Fibroblast of mammary gland (primary cell): ENCODE results near the gene SETD5.

Source experiments
- DNase-seq: peaks from one replicate; pipeline ENCODE4 v3.0.0-alpha.2; 2010; ENCODE audit warnings: low read depth
- H3K4me3 ChIP-seq: 2 replicates; pipeline ENCODE4 v1.5.1; 2011; ENCODE audit warnings: low read depth, mild to moderate bottlenecking, low read length, moderate library complexity; ENCODE audit not compliant: control insufficient read depth
- CTCF ChIP-seq: conservative IDR thresholded peaks from 2 replicates; pipeline ENCODE4 v1.5.1; 2011; ENCODE audit warnings: low read depth, low read length, inconsistent platforms; ENCODE audit not compliant: control insufficient read depth, insufficient read depth

The SETD5 gene

DNA sequence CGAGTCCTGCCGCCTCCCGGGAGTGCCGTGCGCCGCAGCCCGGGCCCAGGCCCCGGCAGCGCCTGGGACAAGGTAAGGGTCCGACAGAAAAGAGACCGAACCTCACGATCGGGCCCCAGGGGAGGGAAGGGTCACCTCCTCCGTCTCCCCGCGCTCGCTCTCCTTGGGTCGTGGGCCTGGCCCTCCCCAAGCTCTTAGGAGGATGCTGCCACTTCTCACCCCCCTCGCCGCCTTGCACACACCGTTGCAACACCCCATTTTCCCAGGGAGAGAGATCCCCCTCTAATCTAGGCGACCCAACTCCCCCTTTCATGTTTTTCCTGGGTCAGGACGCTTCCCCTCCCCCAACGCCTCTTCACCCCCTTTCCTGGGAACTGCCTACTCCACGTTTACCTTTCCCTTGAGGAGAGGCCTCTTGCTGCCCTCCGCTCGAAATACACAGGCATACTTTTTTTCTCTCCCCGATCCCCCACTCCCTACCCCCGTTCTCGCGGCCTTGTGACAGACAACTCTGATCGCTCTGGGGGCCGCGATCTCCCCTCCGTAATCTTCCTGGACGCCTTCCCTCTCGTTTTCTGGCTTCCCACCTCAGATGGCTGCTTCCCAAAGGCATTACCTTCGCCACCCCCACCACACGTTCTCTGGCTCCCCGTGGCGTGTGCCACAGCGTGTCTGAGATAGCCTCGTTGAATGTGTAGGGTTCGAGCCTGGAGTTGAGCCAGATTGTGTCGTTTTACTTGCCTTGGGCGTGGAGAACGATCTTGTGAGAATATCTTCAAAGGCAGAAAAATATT, 688 bp downstream of the SETD5 start:
- peak; percentile 39 for DNase-seq
- TF ChIP-seq CTCF, result no peak
- H3K4me3 ChIP-seq, result peak overlapping the region; percentile 96

DNA sequence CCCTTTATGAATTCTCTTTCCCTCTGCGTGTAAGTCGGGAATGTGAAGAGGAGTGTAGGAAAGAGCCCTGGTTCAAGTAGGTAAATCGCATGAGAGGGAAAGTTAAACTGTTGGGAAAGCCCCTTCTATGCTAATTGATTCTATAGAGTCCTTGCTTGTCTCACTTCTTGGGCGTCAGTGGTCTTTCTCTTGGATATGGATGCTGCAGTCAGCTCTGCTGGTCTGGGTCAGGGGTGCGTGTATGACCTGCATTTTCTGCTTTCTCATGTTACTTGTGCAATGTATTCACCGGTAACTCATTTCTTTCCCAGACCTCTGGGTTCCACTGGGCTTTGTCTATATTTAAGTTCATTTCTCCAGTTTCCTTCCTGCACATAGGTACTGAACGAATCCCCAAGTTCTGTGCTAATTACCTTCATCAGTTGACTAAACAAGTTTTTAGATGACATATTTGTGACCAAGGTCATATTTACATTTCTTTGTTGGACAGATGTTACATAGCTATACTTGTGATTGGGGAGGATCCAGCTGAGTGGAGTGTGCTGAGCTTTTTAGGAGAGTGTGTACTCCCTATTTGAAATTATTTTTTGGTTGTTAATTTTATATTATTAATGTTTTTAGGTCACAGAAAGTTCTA, 1.4 kb downstream of the SETD5 start:
- peak; percentile 64 for DNase-seq
- peak overlapping the region; percentile 96 for H3K4me3 ChIP-seq
- TF ChIP-seq CTCF, result no peak

GRCh38 chr3:9399337-9399703, 1.9 kb downstream of the SETD5 start:
- TF ChIP-seq CTCF, result no peak
- H3K4me3 ChIP-seq, result peak overlapping the region; percentile 96
- peak; percentile 54 for DNase-seq

DNA sequence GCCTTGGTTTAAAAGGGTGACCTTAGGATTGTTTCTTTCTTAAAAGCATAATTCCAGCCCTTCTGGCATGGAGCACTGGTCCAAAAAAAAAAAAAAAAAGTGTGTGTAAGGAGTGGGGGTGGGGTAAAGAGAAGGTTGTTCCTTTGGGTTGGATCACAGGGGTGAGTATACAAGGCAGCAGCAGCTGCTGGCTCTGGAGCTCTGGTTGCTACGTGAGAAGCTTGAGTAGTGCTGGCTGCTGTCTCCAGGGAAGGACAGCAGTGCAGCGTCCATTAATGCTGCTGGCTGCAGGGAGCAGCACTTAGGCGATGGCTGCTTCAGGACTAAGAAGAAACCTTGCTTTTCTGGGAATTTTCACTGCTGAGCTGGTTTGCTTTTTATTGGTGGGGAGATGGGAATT, 2.3 kb downstream of the SETD5 start:
- peak; percentile 96 for DNase-seq
- TF ChIP-seq CTCF, result peak; percentile 15
- peak overlapping the region; percentile 96 for H3K4me3 ChIP-seq

- TF ChIP-seq CTCF, result no peak
- H3K4me3 ChIP-seq, result peak overlapping the region; percentile 7
- DNase-seq, result no peak
Observed at GRCh38 chr3:9400616-9401015, 3.2 kb downstream of the SETD5 start.

GRCh38 chr3:9401986-9402385, 4.6 kb downstream of the SETD5 start:
- no peak for TF ChIP-seq CTCF
- H3K4me3 ChIP-seq, result no peak overlapping the region
- DNase-seq, result no peak
